Thoracic aorta (tissue), 2 donors: ENCODE data around the gene FAM216B. TPM values are rescaled to one million over a fixed set of nuclear protein-coding genes. Genes with fewer than 3 reads are reported as not detected.
"Not testable (repeated sequence)": the region's sequence is repeated elsewhere in the genome, so short reads cannot be mapped to it uniquely, and the experiment has no call there.

Experiments used
- ATAC-seq: fragments of 150-250 bp; one replicate; pipeline ENCODE4 v1.8.0; 2017; ENCODE audit warnings: low read depth; ENCODE audit not compliant: insufficient number of reproducible peaks, low FRiP score
- DNase-seq: peaks from one replicate; pipeline ENCODE4 v3.0.0-alpha.2; 2020; ENCODE audit warnings: low spot score
- H3K27ac ChIP-seq, 2 donors: fragments of 200-600 bp; sonication (generic); 1 replicate in 1 of 2; 2 replicates in 1 of 2; pipeline ENCODE4 v1.5.1; 2016; ENCODE audit warnings: mild to moderate bottlenecking in 2 of 2, moderate library complexity in 2 of 2
- H3K27me3 ChIP-seq: fragments of 200-600 bp; sonication (generic); replicated peaks from 2 replicates; pipeline ENCODE4 v1.6.0; 2016; ENCODE audit warnings: mild to moderate bottlenecking; ENCODE audit not compliant: insufficient read depth
- H3K36me3 ChIP-seq: fragments of 200-600 bp; sonication (generic); one replicate; pipeline ENCODE4 v1.5.1; 2016
- H3K4me1 ChIP-seq, 2 donors: fragments of 200-600 bp; sonication (generic); 1 replicate in 1 of 2; 2 replicates in 1 of 2; pipeline versions ENCODE4 v1.5.1 to v1.6.0; 2016; ENCODE audit warnings: low read depth in 2 of 2, mild to moderate bottlenecking in 1 of 2; ENCODE audit not compliant: control insufficient read depth in 1 of 2
- H3K4me3 ChIP-seq: fragments of 200-600 bp; sonication (generic); 2 replicates; pipeline ENCODE4 v1.5.1; 2016; ENCODE audit warnings: mild to moderate bottlenecking
- H3K9me3 ChIP-seq: fragments of 200-600 bp; sonication (generic); 2 replicates; pipeline ENCODE4 v1.5.1; 2016
- CTCF ChIP-seq: fragments of 200-600 bp; sonication (generic); IDR thresholded peaks from one replicate; pipeline ENCODE4 v1.5.1; 2019; ENCODE audit warnings: antibody characterized with exemption
- total RNA-seq, 2 donors: library from RNA; depleted of rRNA; stranded (reverse); fragments of >200 nt; gene quantifications; one replicate each; pipeline versions ENCODE4 v1.1.0 to v1.2.3, GENCODE V29; 2016

The FAM216B gene
- total RNA-seq, 2 donors from 2014 or later = not detected

GRCh38 chr13:42769650-42770049 is 11.7 kb upstream of the FAM216B start:
- ATAC-seq = no peak

GRCh38 chr13:42776558-42776957 is 4.8 kb upstream of the FAM216B start:
- H3K9me3 ChIP-seq, ATAC-seq, H3K27ac ChIP-seq, H3K36me3 ChIP-seq, H3K4me1 ChIP-seq, DNase-seq, H3K4me3 ChIP-seq, H3K27me3 ChIP-seq: not testable (repeated sequence)

More at GRCh38 chr13:42769650-42770049, 11.7 kb upstream of the FAM216B start:
- H3K36me3 ChIP-seq = no peaks in the 10 kb centered on the region
- no peak for DNase-seq
- TF ChIP-seq CTCF = no peak
- H3K4me3 ChIP-seq = no peak overlapping the region
- no peak overlapping the region for H3K27ac ChIP-seq
- no peaks in the 10 kb centered on the region for H3K4me1 ChIP-seq
- H3K27me3 ChIP-seq = no peaks in the 10 kb centered on the region
- no peaks in the 10 kb centered on the region for H3K9me3 ChIP-seq

- Histone ChIP-seq H3K4me1 (no peaks in the 10 kb centered on the region), H3K27me3 (no peaks in the 10 kb centered on the region), H3K27ac (no peak overlapping the region), H3K4me3 (no peak overlapping the region), H3K9me3 (no peaks in the 10 kb centered on the region), H3K36me3 (no peaks in the 10 kb centered on the region)
- no peak for TF ChIP-seq CTCF
- ATAC-seq = no peak
- DNase-seq = no peak
Measured at GRCh38 chr13:42777467-42777866, 3.9 kb upstream of the FAM216B start.

- H3K4me3 ChIP-seq = no peak overlapping the region
- no peak overlapping the region for H3K27ac ChIP-seq
- no peak for DNase-seq
- H3K9me3 ChIP-seq = no peaks in the 10 kb centered on the region
- TF ChIP-seq CTCF = no peak
- H3K4me1 ChIP-seq = no peaks in the 10 kb centered on the region
- ATAC-seq = no peak
- no peaks in the 10 kb centered on the region for H3K27me3 ChIP-seq
- H3K36me3 ChIP-seq = no peaks in the 10 kb centered on the region
Measured at GRCh38 chr13:42780044-42780443, 1.3 kb upstream of the FAM216B start.

- no peak overlapping the region for H3K4me3 ChIP-seq
- DNase-seq (no peak), ATAC-seq (no peak)
- H3K9me3 ChIP-seq = no peaks in the 10 kb centered on the region
- H3K36me3 ChIP-seq = no peaks in the 10 kb centered on the region
- no peak for TF ChIP-seq CTCF
- peak overlapping the region in 1 of 2 donors; percentile 2 for H3K27ac ChIP-seq
- peaks cover 0 to 19% of the 10 kb centered on the region in 2 donors for H3K4me1 ChIP-seq
- H3K27me3 ChIP-seq = no peaks in the 10 kb centered on the region
Measured at GRCh38 chr13:42786715-42787114, 5.3 kb downstream of the FAM216B start.

GRCh38 chr13:42788601-42789000 is 7.2 kb downstream of the FAM216B start:
- peaks cover 0 to 19% of the 10 kb centered on the region in 2 donors for H3K4me1 ChIP-seq
- no peak for TF ChIP-seq CTCF
- no peak overlapping the region for H3K4me3 ChIP-seq
- no peaks in the 10 kb centered on the region for H3K9me3 ChIP-seq
- H3K27ac ChIP-seq = peak overlapping the region in 1 of 2 donors; percentile 25
- H3K36me3 ChIP-seq = no peaks in the 10 kb centered on the region
- peak; percentile 27 for ATAC-seq
- H3K27me3 ChIP-seq = no peaks in the 10 kb centered on the region
- no peak for DNase-seq
